Fibroblast of skin of abdomen (primary cell): ENCODE measurements around the gene HTRA3.
A peak's percentile ranks its signal among the peaks of the same experiment; 100 is the strongest.

Experiments
- DNase-seq: peaks from one replicate; pipeline ENCODE4 v3.0.0-alpha.2; 2013

The HTRA3 gene

GRCh38 chr4:8295471-8295870 is 25.9 kb downstream of the HTRA3 start:
- no peak for DNase-seq

- no peak for DNase-seq
Measured at GRCh38 chr4:8296491-8296890, 26.9 kb downstream of the HTRA3 start.

- DNase-seq, result no peak
Measured at GRCh38 chr4:8297141-8297601, 27.6 kb downstream of the HTRA3 start.

GRCh38 chr4:8297691-8298485 is 28.3 kb downstream of the HTRA3 start:
- DNase-seq, result no peak

GRCh38 chr4:8300832-8301231 is 31.3 kb downstream of the HTRA3 start:
- no peak for DNase-seq

GRCh38 chr4:8301851-8302730 is 32.5 kb downstream of the HTRA3 start:
- no peak for DNase-seq

GRCh38 chr4:8303081-8303480 is 33.5 kb downstream of the HTRA3 start:
- DNase-seq, result no peak

- peak; percentile 91 for DNase-seq
Measured at GRCh38 chr4:8303485-8304281, 34.1 kb downstream of the HTRA3 start.

GRCh38 chr4:8304827-8305695 is 35.5 kb downstream of the HTRA3 start:
- no peak for DNase-seq

- DNase-seq, result no peak
Measured at GRCh38 chr4:8305851-8306471, 36.4 kb downstream of the HTRA3 start.

- DNase-seq, result no peak
Measured at GRCh38 chr4:8306511-8307021, 37.0 kb downstream of the HTRA3 start.

GRCh38 chr4:8307121-8307520 is 37.6 kb downstream of the HTRA3 start:
- DNase-seq, result no peak

- no peak for DNase-seq
Measured at GRCh38 chr4:8307714-8308113, 38.2 kb downstream of the HTRA3 start.

- DNase-seq, result no peak
Measured at GRCh38 chr4:8308144-8308543, 38.6 kb downstream of the HTRA3 start.

GRCh38 chr4:8308856-8309771 is 39.6 kb downstream of the HTRA3 start:
- peak; percentile 7 for DNase-seq

- DNase-seq, result no peak
Measured at GRCh38 chr4:8310306-8310705, 40.8 kb downstream of the HTRA3 start.

- no peak for DNase-seq
Measured at GRCh38 chr4:8311101-8312068, 41.8 kb downstream of the HTRA3 start.

- no peak for DNase-seq
Measured at GRCh38 chr4:8312069-8312445, 42.5 kb downstream of the HTRA3 start.

- no peak for DNase-seq
Measured at GRCh38 chr4:8312976-8313375, 43.4 kb downstream of the HTRA3 start.
